ENCODE measurements around the gene UCK1.

GRCh38 chr9:131562032-131562959 lies 31.2 kb upstream of the UCK1 start:
- TF ChIP-seq CTCF (IDR thresholded peaks at IDR 0.05), result no peak
- TF ChIP-seq POLR2A (IDR thresholded peaks at IDR 0.05), result no peak
